Stimulated activated memory B cell treated with anti-CD40 and anti-IgM and Interleukin-4, amounts not matched to agents 10 μg/mL and 1 μg/mL and 100 μg/mL, for 72 hours (primary cell): ENCODE measurements around the gene FGD6.

ENCODE experiments used
- ATAC-seq: fragments of 150-1000 bp; cut with Tn5 transposase; 2 replicates; pipeline ENCODE4 v1.10.0; 2021
- H3K27ac Mint-ChIP-seq: one replicate; pipeline ENCODE4 v1.8.0; 2022; ENCODE audit warnings: mild to moderate bottlenecking, mixed read lengths
- H3K27me3 Mint-ChIP-seq: one replicate; pipeline ENCODE4 v1.8.0; 2022; ENCODE audit warnings: mixed read lengths
- H3K36me3 Mint-ChIP-seq: one replicate; pipeline ENCODE4 v1.8.0; 2022; ENCODE audit warnings: mixed read lengths
- H3K4me1 Mint-ChIP-seq: one replicate; pipeline ENCODE4 v1.8.0; 2022; ENCODE audit warnings: mixed read lengths
- H3K4me3 Mint-ChIP-seq: one replicate; pipeline ENCODE4 v1.8.0; 2022; ENCODE audit warnings: mild to moderate bottlenecking, moderate library complexity, mixed read lengths
- H3K9me3 Mint-ChIP-seq: one replicate; pipeline ENCODE4 v1.8.0; 2022; ENCODE audit warnings: mixed read lengths

The FGD6 gene

GRCh38 chr12:95088379-95088778, 128.9 kb downstream of the FGD6 start:
- Mint-ChIP-seq H3K27ac (no peak overlapping the region), H3K4me3 (no peak overlapping the region), H3K36me3 (no peaks in the 10 kb centered on the region), H3K4me1 (peaks cover 10% of the 10 kb centered on the region), H3K9me3 (no peaks in the 10 kb centered on the region), H3K27me3 (no peaks in the 10 kb centered on the region)
- ATAC-seq = peak; percentile 61

- no peak overlapping the region for H3K4me3 Mint-ChIP-seq
- no peaks in the 10 kb centered on the region for H3K36me3 Mint-ChIP-seq
- H3K4me1 Mint-ChIP-seq = peaks cover 10% of the 10 kb centered on the region
- no peak for ATAC-seq
- no peaks in the 10 kb centered on the region for H3K27me3 Mint-ChIP-seq
- H3K9me3 Mint-ChIP-seq = no peaks in the 10 kb centered on the region
- H3K27ac Mint-ChIP-seq = no peak overlapping the region
Measured at GRCh38 chr12:95085612-95086011, 131.7 kb downstream of the FGD6 start.

- ATAC-seq = no peak
- Mint-ChIP-seq H3K4me3 (no peak overlapping the region), H3K9me3 (no peaks in the 10 kb centered on the region), H3K36me3 (no peaks in the 10 kb centered on the region), H3K27ac (no peak overlapping the region), H3K27me3 (no peaks in the 10 kb centered on the region), H3K4me1 (peaks cover 10% of the 10 kb centered on the region)
Measured at GRCh38 chr12:95083938-95084337, 133.3 kb downstream of the FGD6 start.

- H3K4me1 Mint-ChIP-seq = peaks cover 5% of the 10 kb centered on the region
- H3K9me3 Mint-ChIP-seq = no peaks in the 10 kb centered on the region
- H3K36me3 Mint-ChIP-seq = no peaks in the 10 kb centered on the region
- H3K27ac Mint-ChIP-seq = no peak overlapping the region
- no peak overlapping the region for H3K4me3 Mint-ChIP-seq
- H3K27me3 Mint-ChIP-seq = no peaks in the 10 kb centered on the region
- no peak for ATAC-seq
Measured at GRCh38 chr12:95083471-95083870, 133.8 kb downstream of the FGD6 start.

- Mint-ChIP-seq H3K27ac (no peak overlapping the region), H3K27me3 (no peaks in the 10 kb centered on the region), H3K36me3 (no peaks in the 10 kb centered on the region), H3K4me1 (no peaks in the 10 kb centered on the region), H3K9me3 (no peaks in the 10 kb centered on the region), H3K4me3 (no peak overlapping the region)
- no peak for ATAC-seq
Measured at GRCh38 chr12:95077341-95077740, 139.9 kb downstream of the FGD6 start.

- no peak overlapping the region for H3K4me3 Mint-ChIP-seq
- peaks cover 8% of the 10 kb centered on the region for H3K4me1 Mint-ChIP-seq
- ATAC-seq = no peak
- H3K36me3 Mint-ChIP-seq = no peaks in the 10 kb centered on the region
- no peak overlapping the region for H3K27ac Mint-ChIP-seq
- no peaks in the 10 kb centered on the region for H3K27me3 Mint-ChIP-seq
- H3K9me3 Mint-ChIP-seq = no peaks in the 10 kb centered on the region
Measured at GRCh38 chr12:95074766-95075165, 142.5 kb downstream of the FGD6 start.

GRCh38 chr12:95073698-95074520, 143.4 kb downstream of the FGD6 start:
- H3K27ac Mint-ChIP-seq = peak overlapping the region; percentile 90

GRCh38 chr12:95072900-95073697, 144.2 kb downstream of the FGD6 start, which contains the start of gene NR2C1:
NR2C1 (minus strand) TSS chr12:95073618; CDS start chr12:95067384, 6,234 bp downstream.
- Mint-ChIP-seq H3K36me3 (no peaks in the 10 kb centered on the region), H3K27ac (peak within 1 kb of the TSS; percentile 90), H3K4me3 (peak within 1 kb of the TSS; percentile 98), H3K9me3 (no peaks in the 10 kb centered on the region), H3K27me3 (no peaks in the 10 kb centered on the region), H3K4me1 (peaks cover 12% of the 10 kb centered on the region)
- peak; percentile 98 for ATAC-seq

More at GRCh38 chr12:95073698-95074520, 143.4 kb downstream of the FGD6 start:
- Mint-ChIP-seq H3K4me3 (peak overlapping the region; percentile 98), H3K27me3 (no peaks in the 10 kb centered on the region), H3K9me3 (no peaks in the 10 kb centered on the region), H3K36me3 (no peaks in the 10 kb centered on the region), H3K4me1 (peaks cover 12% of the 10 kb centered on the region)
- ATAC-seq = no peak

- Mint-ChIP-seq H3K9me3 (no peaks in the 10 kb centered on the region), H3K36me3 (peaks cover 7% of the 10 kb centered on the region), H3K4me1 (peaks cover 17% of the 10 kb centered on the region), H3K4me3 (no peak overlapping the region), H3K27ac (no peak overlapping the region), H3K27me3 (no peaks in the 10 kb centered on the region)
- ATAC-seq = no peak
Measured at GRCh38 chr12:95070378-95070777, 146.9 kb downstream of the FGD6 start.

- Mint-ChIP-seq H3K4me1 (peaks cover 17% of the 10 kb centered on the region), H3K36me3 (peaks cover 30% of the 10 kb centered on the region), H3K9me3 (no peaks in the 10 kb centered on the region), H3K27ac (no peak overlapping the region), H3K4me3 (no peak overlapping the region), H3K27me3 (no peaks in the 10 kb centered on the region)
- no peak for ATAC-seq
Measured at GRCh38 chr12:95066091-95066855, 151.0 kb downstream of the FGD6 start.

- peaks cover 39% of the 10 kb centered on the region for H3K36me3 Mint-ChIP-seq
- no peak overlapping the region for H3K4me3 Mint-ChIP-seq
- no peak for ATAC-seq
- no peaks in the 10 kb centered on the region for H3K9me3 Mint-ChIP-seq
- no peaks in the 10 kb centered on the region for H3K4me1 Mint-ChIP-seq
- no peaks in the 10 kb centered on the region for H3K27me3 Mint-ChIP-seq
- no peak overlapping the region for H3K27ac Mint-ChIP-seq
Measured at GRCh38 chr12:95060951-95061350, 156.3 kb downstream of the FGD6 start.

GRCh38 chr12:95059984-95060383, 157.3 kb downstream of the FGD6 start:
- no peaks in the 10 kb centered on the region for H3K27me3 Mint-ChIP-seq
- no peaks in the 10 kb centered on the region for H3K4me1 Mint-ChIP-seq
- H3K36me3 Mint-ChIP-seq = peaks cover 39% of the 10 kb centered on the region
- no peak overlapping the region for H3K27ac Mint-ChIP-seq
- no peaks in the 10 kb centered on the region for H3K9me3 Mint-ChIP-seq
- no peak for ATAC-seq
- no peak overlapping the region for H3K4me3 Mint-ChIP-seq

GRCh38 chr12:95057424-95057823, 159.8 kb downstream of the FGD6 start:
- H3K27ac Mint-ChIP-seq = no peak overlapping the region
- no peaks in the 10 kb centered on the region for H3K4me1 Mint-ChIP-seq
- H3K36me3 Mint-ChIP-seq = peaks cover 26% of the 10 kb centered on the region
- H3K9me3 Mint-ChIP-seq = no peaks in the 10 kb centered on the region
- no peak overlapping the region for H3K4me3 Mint-ChIP-seq
- no peak for ATAC-seq
- no peaks in the 10 kb centered on the region for H3K27me3 Mint-ChIP-seq

GRCh38 chr12:95055057-95055456, 162.2 kb downstream of the FGD6 start:
- Mint-ChIP-seq H3K27me3 (no peaks in the 10 kb centered on the region), H3K9me3 (no peaks in the 10 kb centered on the region), H3K4me3 (no peak overlapping the region), H3K27ac (no peak overlapping the region), H3K4me1 (no peaks in the 10 kb centered on the region), H3K36me3 (peaks cover 23% of the 10 kb centered on the region)
- ATAC-seq = no peak

GRCh38 chr12:95054206-95054605, 163.1 kb downstream of the FGD6 start:
- Mint-ChIP-seq H3K36me3 (peaks cover 23% of the 10 kb centered on the region), H3K9me3 (no peaks in the 10 kb centered on the region), H3K4me3 (no peak overlapping the region), H3K4me1 (no peaks in the 10 kb centered on the region), H3K27ac (no peak overlapping the region), H3K27me3 (no peaks in the 10 kb centered on the region)
- ATAC-seq = no peak
